NCI-H82 treated with DMSO at 0.1 percent for 48 hours (cell line): ENCODE data around the gene SPEG.
"Not testable (repeated sequence)": the region's sequence is repeated elsewhere in the genome, so short reads cannot be mapped to it uniquely, and the experiment has no call there.

Experiments
- DNase-seq: peaks from one replicate; lab custom pipeline; 2025; ENCODE audit not compliant: unreplicated experiment; lab: John Stamatoyannopoulos, UW

The SPEG gene

GRCh38 chr2:219434718-219435525, at the start of gene SPEG:
Gene SPEG, plus strand, starts transcription at chr2:219434843. Its CDS starts 135 bp downstream, at chr2:219434978.
- no peak for DNase-seq

GRCh38 chr2:219384859-219385258, 49.8 kb upstream of the SPEG start:
- no peak for DNase-seq

- no peak for DNase-seq
These were observed 48.6 kb upstream of the SPEG start for GRCh38 chr2:219385958-219386520.

- DNase-seq = no peak
These were observed 47.9 kb upstream of the SPEG start for GRCh38 chr2:219386532-219387280.

- DNase-seq = peak; percentile 96
These were observed 47.1 kb upstream of the SPEG start, which contains the start of gene DNPEP for GRCh38 chr2:219387306-219388120. Gene DNPEP, minus strand, starts transcription at chr2:219387912. Its CDS starts 118 bp downstream, at chr2:219387794.

GRCh38 chr2:219388121-219388906, 46.3 kb upstream of the SPEG start:
- DNase-seq = peak; percentile 96

- DNase-seq = no peak
These were observed 45.8 kb upstream of the SPEG start for GRCh38 chr2:219388907-219389156.

GRCh38 chr2:219392754-219393153, 41.9 kb upstream of the SPEG start:
- no peak for DNase-seq

- not testable (repeated sequence) for DNase-seq
These were observed 39.6 kb upstream of the SPEG start for GRCh38 chr2:219395056-219395455.

- no peak for DNase-seq
These were observed 39.0 kb upstream of the SPEG start for GRCh38 chr2:219395609-219396008.

GRCh38 chr2:219396863-219397457, 37.7 kb upstream of the SPEG start:
- no peak for DNase-seq

GRCh38 chr2:219398721-219399363, 35.8 kb upstream of the SPEG start:
- DNase-seq = no peak

- DNase-seq = no peak
These were observed 34.7 kb upstream of the SPEG start for GRCh38 chr2:219399716-219400478.

GRCh38 chr2:219400562-219400961, 34.1 kb upstream of the SPEG start:
- DNase-seq = no peak

- DNase-seq = no peak
These were observed 33.0 kb upstream of the SPEG start for GRCh38 chr2:219401606-219402005.

GRCh38 chr2:219402665-219403515, 31.8 kb upstream of the SPEG start:
- DNase-seq = peak; percentile 68

GRCh38 chr2:219403861-219404260, 30.8 kb upstream of the SPEG start:
- no peak for DNase-seq
